HepG2 (cell line): Measurements from ENCODE around the gene ATG5. TPM values are rescaled to one million over a fixed set of nuclear protein-coding genes. Genes with fewer than 3 reads are reported as not detected.
A peak's percentile ranks its signal among the peaks of the same experiment; 100 is the strongest.

Source experiments
- ATAC-seq: fragments of 200-7000 bp; cut with Tn5 transposase; 3 replicates; pipeline ENCODE4 v1.9.1; 2020; ENCODE audit warnings: mild to moderate bottlenecking, moderate library complexity
- BruUV-seq: library from RNA; stranded (reverse); fragments of 400-500 nt; replicated peaks from 2 replicates; lab custom pipeline; 2021; lab: Mats Ljungman, UMichigan
- CTCF ChIA-PET: fragments of 300-600 bp; formaldehyde crosslinking; extraction: SDS; loops from one replicate; lab custom pipeline; 2021; ENCODE audit warnings: low total read pairs, inconsistent platforms, low intra/inter-chr PET ratio; lab: Yijun Ruan, JAX
- POLR2A ChIA-PET: fragments of 350-600 bp; sonication (Branson Sonifier 250); formaldehyde crosslinking; loops from one replicate; lab custom pipeline; 2020; ENCODE audit warnings: antibody characterized with exemption, inconsistent platforms; lab: Yijun Ruan, JAX
- DNase-seq: peaks from one replicate; pipeline ENCODE4 v3.0.0-alpha.2; 2015; ENCODE audit warnings: low spot score
- FAIRE-seq: peaks from 3 replicates; lab custom pipeline; 2011; peaks lifted over from hg19 to GRCh38; lab: Jason Lieb, UNC
- H2AFZ ChIP-seq: one replicate; pipeline ENCODE4 v1.6.1; 2011; ENCODE audit warnings: low read length, inconsistent platforms
- H3K27ac ChIP-seq: fragments of 300-600 bp; 3 replicates; pipeline ENCODE4 v1.8.0; 2011; ENCODE audit warnings: mixed run types, mild to moderate bottlenecking, mixed read lengths, low read length, inconsistent platforms; ENCODE audit not compliant: insufficient read depth; ENCODE audit errors: extremely low read length
- H3K27me3 ChIP-seq, 2 experiments: fragments of 200-600 bp in 1 of 2; 2 replicates in 1 of 2; 3 replicates in 1 of 2; pipeline versions ENCODE4 v1.6.0 to v1.8.0; 2011; ENCODE audit warnings: low read length in 2 of 2, mild to moderate bottlenecking in 2 of 2, moderate library complexity in 2 of 2, inconsistent platforms in 1 of 2; ENCODE audit not compliant: insufficient read depth in 2 of 2, control insufficient read depth in 1 of 2
- H3K36me3 ChIP-seq, 2 experiments: fragments of 200-600 bp in 1 of 2; replicated peaks in 1 of 2; 2 replicates in 1 of 2; 3 replicates in 1 of 2; pipeline versions ENCODE4 v1.5.1 to v1.8.0; 2011; ENCODE audit warnings: low read length in 2 of 2, inconsistent platforms in 1 of 2; ENCODE audit not compliant: insufficient read depth in 2 of 2, control insufficient read depth in 1 of 2
- H3K4me1 ChIP-seq: 2 replicates; pipeline ENCODE4 v1.5.1; 2012; ENCODE audit warnings: low read length, inconsistent platforms; ENCODE audit not compliant: insufficient read depth
- H3K4me2 ChIP-seq: 2 replicates; pipeline ENCODE4 v1.6.0; 2011; ENCODE audit warnings: low read depth, low read length, inconsistent platforms
- H3K4me3 ChIP-seq, 3 experiments: fragments of 200-600 bp in 1 of 3; sonication (generic), shearing (Covaris generic) in 1 of 3; replicated peaks in 1 of 3; 2 replicates each; pipeline ENCODE4 v1.5.1; 2011 to 2016; ENCODE audit warnings: low read length in 3 of 3, inconsistent platforms in 2 of 3, low read depth in 2 of 3, mild to moderate bottlenecking in 2 of 3, control low read depth in 1 of 3, mixed read lengths in 1 of 3; ENCODE audit not compliant: insufficient read depth in 1 of 3
- H3K79me2 ChIP-seq: one replicate; pipeline ENCODE4 v1.6.1; 2011; ENCODE audit warnings: low read length, inconsistent platforms; ENCODE audit not compliant: insufficient read depth
- H3K9ac ChIP-seq: 2 replicates; pipeline ENCODE4 v1.6.0; 2011; ENCODE audit warnings: mild to moderate bottlenecking, low read depth, low read length, inconsistent platforms; ENCODE audit not compliant: insufficient read depth
- H3K9me3 ChIP-seq: 2 replicates; pipeline ENCODE4 v1.5.1; 2012; ENCODE audit warnings: mild to moderate bottlenecking, low read length
- H4K20me1 ChIP-seq: 2 replicates; pipeline ENCODE4 v1.6.0; 2011; ENCODE audit warnings: inconsistent platforms, mild to moderate bottlenecking, low read length, moderate library complexity; ENCODE audit not compliant: insufficient read depth
- ARNTL ChIP-seq: sonication (generic); formaldehyde crosslinking; IDR thresholded peaks from 2 replicates; pipeline ENCODE4 v1.4.0; 2020; ENCODE audit warnings: mild to moderate bottlenecking, missing genetic modification reagents
- CTCF ChIP-seq: sonication (generic); formaldehyde crosslinking; IDR thresholded peaks from 2 replicates; pipeline ENCODE4 v1.5.0; 2020; ENCODE audit warnings: mild to moderate bottlenecking, missing genetic modification reagents, moderate library complexity
- HNRNPL ChIP-seq: fragments of 200-400 bp; formaldehyde crosslinking; IDR thresholded peaks from 2 replicates; pipeline ENCODE4 v1.6.1; 2017; ENCODE audit warnings: mild to moderate bottlenecking, low read depth, low read length
- NFE2 ChIP-seq: sonication (generic); formaldehyde crosslinking; IDR thresholded peaks from 2 replicates; pipeline ENCODE4 v1.4.0; 2020; ENCODE audit warnings: missing genetic modification reagents
- PAXIP1 ChIP-seq: sonication (generic); formaldehyde crosslinking; conservative IDR thresholded peaks from 2 replicates; pipeline ENCODE4 v1.4.0; 2020; ENCODE audit warnings: mild to moderate bottlenecking, missing genetic modification reagents, moderate library complexity
- RAD21 ChIP-seq: fragments of 450-650 bp; formaldehyde crosslinking; IDR thresholded peaks from 2 replicates; pipeline ENCODE4 v1.5.0; 2020; ENCODE audit warnings: mild to moderate bottlenecking
- SALL1 ChIP-seq: sonication (generic); formaldehyde crosslinking; IDR thresholded peaks from 2 replicates; pipeline ENCODE4 v1.8.0; 2022; ENCODE audit warnings: mild to moderate bottlenecking, missing genetic modification reagents
- STAG1 ChIP-seq: sonication (generic); formaldehyde crosslinking; IDR thresholded peaks from 2 replicates; pipeline ENCODE4 v1.4.0; 2020; ENCODE audit warnings: missing genetic modification reagents
- TEAD3 ChIP-seq: optimal IDR thresholded peaks from 2 replicates; pipeline ENCODE3; 2016; ENCODE audit warnings: borderline replicate concordance
- ZBTB10 ChIP-seq: sonication (generic); formaldehyde crosslinking; IDR thresholded peaks from 2 replicates; pipeline ENCODE4 v1.4.0; 2020; ENCODE audit warnings: missing genetic modification reagents, borderline replicate concordance
- ZNF614 ChIP-seq: IDR thresholded peaks from 2 replicates; pipeline ENCODE4 v1.6.1; 2018; ENCODE audit warnings: missing biosample characterization, missing genetic modification reagents, inconsistent platforms, borderline replicate concordance
- ZNF773 ChIP-seq: sonication (generic); formaldehyde crosslinking; IDR thresholded peaks from 2 replicates; pipeline ENCODE4 v1.4.0; 2020; ENCODE audit warnings: missing genetic modification reagents, borderline replicate concordance
- WGBS: methylation state at CpG from one replicate; pipeline ENCODE4 v1.1.6; 2017; ENCODE audit warnings: low lambda C conversion rate; 5-methylcytosine and 5-hydroxymethylcytosine counted together
- in situ Hi-C: cut with HindIII; loops from 2 replicates; pipeline ENCODE4 v1.10.0; 2017; ENCODE audit warnings: low pct_unique_long_range_greater_than_20kb; ENCODE audit not compliant: extremely low pct_ligation_motif_present
- intact Hi-C: fragments of 100-400 bp; cut with micrococcal nuclease; formaldehyde crosslinking; loops from one replicate; pipeline ENCODE4 v1.10.0; 2022; ENCODE audit not compliant: unreplicated experiment
- polyA plus RNA-seq, 8 experiments: library from polyadenylated mRNA; depleted of rRNA in 3 of 8; stranded (reverse) in 7 of 8; unstranded in 1 of 8; fragments of >200 nt; fragmentation: Illumina TruSeq in 4 of 8; extraction: Trizol in 4 of 8; gene quantifications; 2 replicates each; pipeline versions ENCODE4 v1.2.1 to v1.2.3, GENCODE V29; 2011 to 2016; ENCODE audit warnings: low read depth in 4 of 8, missing spikeins in 1 of 8, mixed read lengths in 1 of 8; ENCODE audit not compliant: insufficient read depth in 1 of 8
- total RNA-seq, 5 experiments: library from RNA; depleted of rRNA; stranded (reverse); fragments of >200 nt; fragmentation: Illumina TruSeq; extraction: Trizol; gene quantifications; 2 replicates each; pipeline ENCODE4 v1.2.3, GENCODE V29; 2016; ENCODE audit warnings: low read depth in 1 of 5

ATG5 gene
- total and polyA plus RNA-seq, 2 of the 13 experiments (the other 11 are each of a cell fraction or from before 2014, with no cell fraction given), result 21.3 to 48.0 TPM

- 6% methylated on average over 5 of the region's 5 CpGs for WGBS
- no peaks in the 10 kb centered on the region for H3K36me3 ChIP-seq
- no peak overlapping the region for H2AFZ ChIP-seq
- in situ Hi-C loops (loop anchor here (10.0 to 25.0 kb wide), 2 partner anchors 230 to 652 kb away; no protein-coding TSS in a partner anchor), intact Hi-C loops (loop anchor here (1.0 to 5.0 kb wide), 4 partner anchors 110 to 644 kb away; no protein-coding TSS in a partner anchor)
- FAIRE-seq (peak; percentile 51), ATAC-seq (peak; percentile 83), DNase-seq (peak; percentile 52)
- no peaks in the 10 kb centered on the region for H3K4me1 ChIP-seq
- ChIA-PET POLR2A (interaction anchor here (1.2 kb wide), 1 partner anchor 9 kb away, joined by 15 read pairs; the partner anchor contains the start of gene ATG5), CTCF (interaction anchor here (0.7 to 1.1 kb wide), 2 partner anchors 110 to 232 kb away, joined by 3 to 4 read pairs; no protein-coding TSS in a partner anchor)
- H3K4me3 ChIP-seq, result no peak overlapping the region
- H3K27ac ChIP-seq, result no peak overlapping the region
- no peaks in the 10 kb centered on the region for H3K9me3 ChIP-seq
- H3K27me3 ChIP-seq, result peaks cover 1 to 17% of the 10 kb centered on the region in 2 experiments; a peak in 3 of 5 replicates
- H4K20me1 ChIP-seq, result no peaks in the 10 kb centered on the region
- H3K79me2 ChIP-seq, result no peaks in the 10 kb centered on the region
- no peak overlapping the region for H3K4me2 ChIP-seq
- no peak overlapping the region for H3K9ac ChIP-seq
- BruUV-seq, result no TSS peak
- no peak for TF ChIP-seq NFE2 (CRISPR knock-in tag)
- peak; percentile 30; the same call in 1 of the 2 replicates for TF ChIP-seq ZNF614 (CRISPR knock-in tag)
- TF ChIP-seq ZBTB10 (CRISPR knock-in tag), result no peak
- peak; percentile 72 for TF ChIP-seq TEAD3 (CRISPR knock-in tag)
- no peak for TF ChIP-seq HNRNPL
- TF ChIP-seq RAD21 (CRISPR knock-in tag), result peak; percentile 31; the same call in 1 of the 2 replicates
- TF ChIP-seq ARNTL (CRISPR knock-in tag), result no peak
- peak; percentile 73 for TF ChIP-seq STAG1
- TF ChIP-seq CTCF (CRISPR knock-in tag), result peak; percentile 74
- 0 out of 2 replicates have a peak, but pooled peaks have one; percentile 19 for TF ChIP-seq SALL1 (CRISPR knock-in tag)
- TF ChIP-seq ZNF773 (CRISPR knock-in tag), result no peak
- TF ChIP-seq PAXIP1 (CRISPR knock-in tag), result no peak
Observed at GRCh38 chr6:106334646-106335448, 9.3 kb upstream of the ATG5 start.
